Retinal pigment epithelial cell (primary cell): ENCODE measurements around the gene PRKAG2.

ENCODE experiments used
- DNase-seq: peaks from one replicate; pipeline ENCODE4 v3.0.0-alpha.2; 2010; ENCODE audit warnings: low read depth
- H3K4me3 ChIP-seq: 2 replicates; pipeline ENCODE4 v1.5.1; 2011; ENCODE audit warnings: mild to moderate bottlenecking, low read length, control low read depth, moderate library complexity
- TF ChIP-seq, protein P1 (sequence below): conservative IDR thresholded peaks from 2 replicates; pipeline ENCODE4 v1.5.1; 2011; ENCODE audit warnings: low read depth, low read length, control low read depth, inconsistent platforms

Gene PRKAG2

GRCh38 chr7:151597541-151598444 is 279.1 kb downstream of the PRKAG2 start:
- TF ChIP-seq, protein P1, sequence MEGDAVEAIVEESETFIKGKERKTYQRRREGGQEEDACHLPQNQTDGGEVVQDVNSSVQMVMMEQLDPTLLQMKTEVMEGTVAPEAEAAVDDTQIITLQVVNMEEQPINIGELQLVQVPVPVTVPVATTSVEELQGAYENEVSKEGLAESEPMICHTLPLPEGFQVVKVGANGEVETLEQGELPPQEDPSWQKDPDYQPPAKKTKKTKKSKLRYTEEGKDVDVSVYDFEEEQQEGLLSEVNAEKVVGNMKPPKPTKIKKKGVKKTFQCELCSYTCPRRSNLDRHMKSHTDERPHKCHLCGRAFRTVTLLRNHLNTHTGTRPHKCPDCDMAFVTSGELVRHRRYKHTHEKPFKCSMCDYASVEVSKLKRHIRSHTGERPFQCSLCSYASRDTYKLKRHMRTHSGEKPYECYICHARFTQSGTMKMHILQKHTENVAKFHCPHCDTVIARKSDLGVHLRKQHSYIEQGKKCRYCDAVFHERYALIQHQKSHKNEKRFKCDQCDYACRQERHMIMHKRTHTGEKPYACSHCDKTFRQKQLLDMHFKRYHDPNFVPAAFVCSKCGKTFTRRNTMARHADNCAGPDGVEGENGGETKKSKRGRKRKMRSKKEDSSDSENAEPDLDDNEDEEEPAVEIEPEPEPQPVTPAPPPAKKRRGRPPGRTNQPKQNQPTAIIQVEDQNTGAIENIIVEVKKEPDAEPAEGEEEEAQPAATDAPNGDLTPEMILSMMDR = no peak
- DNase-seq = peak; percentile 35
- H3K4me3 ChIP-seq = no peak overlapping the region

DNA sequence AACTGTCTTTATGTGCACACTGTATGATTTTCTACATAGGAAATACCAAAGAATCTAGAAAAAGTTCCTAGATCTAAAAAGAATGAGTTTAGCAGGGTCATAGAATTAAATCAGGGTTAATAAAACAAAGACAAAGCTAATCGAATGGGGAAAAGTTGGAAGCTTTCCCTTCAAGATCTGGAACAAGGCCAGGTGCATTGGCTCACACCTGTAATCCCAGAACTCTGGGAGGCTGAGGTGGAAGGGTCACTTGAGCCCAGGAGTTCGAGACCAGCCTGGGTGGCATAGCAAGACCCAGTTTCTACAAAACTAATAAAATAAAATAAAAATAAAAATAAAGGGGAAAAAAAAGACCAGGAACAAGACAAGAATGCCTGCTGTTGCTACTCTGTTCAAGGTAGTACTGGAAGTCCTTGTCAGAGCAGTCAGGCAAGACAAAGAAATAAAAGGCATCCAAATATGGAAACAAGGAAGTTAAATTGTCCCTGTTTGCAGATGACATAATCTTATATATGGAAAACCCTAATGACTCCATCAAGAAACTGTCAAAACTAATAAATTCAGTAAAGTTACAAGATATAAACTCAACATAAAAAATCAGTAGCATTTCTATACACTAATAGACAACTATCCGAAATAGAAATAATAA is 281.1 kb downstream of the PRKAG2 start:
- TF ChIP-seq, protein P1 = no peak
- H3K4me3 ChIP-seq = no peak overlapping the region
- no peak for DNase-seq

- no peak overlapping the region for H3K4me3 ChIP-seq
- DNase-seq = peak; percentile 69
- TF ChIP-seq, protein P1 = no peak
Measured at GRCh38 chr7:151592868-151593486, 283.9 kb downstream of the PRKAG2 start.

GRCh38 chr7:151592330-151592729 is 284.6 kb downstream of the PRKAG2 start:
- no peak overlapping the region for H3K4me3 ChIP-seq
- no peak for DNase-seq

GRCh38 chr7:151591866-151592265 is 285.0 kb downstream of the PRKAG2 start:
- TF ChIP-seq, protein P1 = no peak
- no peak overlapping the region for H3K4me3 ChIP-seq
- DNase-seq = no peak

More at GRCh38 chr7:151592330-151592729, 284.6 kb downstream of the PRKAG2 start:
- TF ChIP-seq, protein P1 = no peak

- TF ChIP-seq, protein P1 = no peak
- no peak overlapping the region for H3K4me3 ChIP-seq
- no peak for DNase-seq
Measured at GRCh38 chr7:151590850-151591771, 285.8 kb downstream of the PRKAG2 start.
